Activated CD8-positive, alpha-beta memory T cell treated with anti-CD3 and anti-CD28 coated beads, Interleukin-2, amount 50 U/mL, for 1 hour (primary cell): Measurements from ENCODE around the gene ARFGAP1.
"Not testable (repeated sequence)": the region's sequence is repeated elsewhere in the genome, so short reads cannot be mapped to it uniquely, and the experiment has no call there.

Source experiments
- DNase-seq: peaks from one replicate; pipeline ENCODE4 v3.0.0-alpha.2; 2020; ENCODE audit errors: extremely low read depth

ARFGAP1 gene

GRCh38 chr20:63290677-63291472 lies 18.3 kb downstream of the ARFGAP1 start:
- no peak for DNase-seq

DNA sequence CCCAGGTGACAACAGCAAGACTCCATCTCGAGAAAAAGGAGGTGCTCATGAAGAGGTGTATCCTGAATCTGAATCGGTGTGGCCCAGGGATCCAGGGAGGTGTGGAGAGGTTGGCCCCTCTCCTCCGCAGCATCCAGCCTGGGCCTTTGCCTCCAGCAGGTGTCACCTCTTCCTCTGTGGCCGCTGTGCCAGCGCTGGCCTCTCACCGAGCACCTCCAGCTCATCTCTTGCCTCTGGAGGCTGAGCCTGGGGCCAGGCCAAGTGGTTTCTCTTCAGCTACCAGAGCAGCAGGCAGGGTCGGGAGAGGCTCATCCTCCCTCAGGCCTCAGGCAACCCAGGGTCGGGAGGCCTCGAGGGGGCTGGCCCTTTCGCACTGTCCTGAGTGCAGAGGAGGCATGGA lies 19.2 kb downstream of the ARFGAP1 start:
- no peak for DNase-seq

DNA sequence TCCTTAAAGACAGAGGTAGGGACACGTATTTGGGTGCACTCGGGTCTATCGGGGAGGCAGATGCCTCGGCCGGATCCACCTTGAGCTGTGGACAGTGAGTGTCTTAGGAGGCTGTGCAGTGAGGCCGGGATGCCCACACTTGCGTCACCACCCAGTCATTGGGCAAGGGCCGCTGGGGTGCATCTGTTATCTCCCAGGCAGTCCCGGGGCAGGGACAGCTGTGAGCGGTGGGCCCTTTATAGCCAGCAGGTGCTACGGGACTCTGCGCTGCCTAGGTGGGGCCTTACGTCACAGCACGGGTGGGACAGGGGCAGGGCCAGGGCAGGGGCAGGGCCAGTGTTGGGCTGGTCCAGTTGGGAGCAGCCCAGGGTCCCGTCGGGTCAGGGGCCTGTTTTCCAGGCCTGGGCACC lies 19.7 kb downstream of the ARFGAP1 start:
- DNase-seq: no peak

DNA sequence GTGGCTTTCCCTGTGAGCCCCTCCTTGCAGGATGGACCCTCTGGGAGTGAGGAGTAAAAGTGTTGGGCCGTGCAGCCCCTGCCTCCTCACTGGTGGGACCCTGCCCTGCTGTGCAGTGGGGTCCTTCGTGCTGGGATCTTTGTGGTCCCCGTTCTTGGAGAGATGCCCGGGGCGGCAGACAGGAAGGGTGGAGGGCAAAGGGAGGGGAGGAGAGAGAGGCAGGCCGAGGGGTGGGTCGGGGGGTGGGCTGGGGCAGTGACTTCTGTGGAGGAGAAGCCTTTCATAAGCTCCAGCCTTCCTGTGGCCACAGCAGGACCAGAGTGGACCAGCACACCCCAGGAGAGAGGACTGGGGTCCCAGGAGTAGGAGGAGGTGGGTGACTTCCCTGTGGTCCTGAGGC lies 20.3 kb downstream of the ARFGAP1 start, which contains the start of gene COL20A1:
Gene COL20A1 (plus strand): TSS at position 283 of the 400 bp plus-strand sequence. CDS start 1,922 bp downstream, outside the sequence.
- no peak for DNase-seq

DNA sequence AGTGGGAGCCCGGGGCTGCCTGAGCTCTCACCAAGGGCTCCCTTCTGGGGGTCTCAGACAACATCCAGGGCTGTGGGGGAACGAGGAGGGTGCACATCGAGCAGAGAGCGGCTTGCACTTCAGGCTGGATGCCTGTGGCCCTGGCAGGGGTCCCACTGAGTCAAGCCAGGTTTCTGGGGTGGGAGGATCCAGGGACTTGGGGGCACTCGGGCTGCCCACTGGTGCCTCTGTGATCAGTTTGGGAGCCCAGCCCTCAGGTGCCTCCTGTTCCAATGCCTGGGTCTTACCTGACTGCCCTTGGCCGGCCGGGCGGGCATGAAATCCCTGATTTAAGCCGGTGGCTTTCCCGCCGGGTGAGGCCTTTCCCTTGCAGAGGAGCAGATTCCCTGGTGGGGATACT lies 20.8 kb downstream of the ARFGAP1 start:
- DNase-seq: no peak

- no peak for DNase-seq
Measured at GRCh38 chr20:63293871-63294535, 21.4 kb downstream of the ARFGAP1 start.

DNA sequence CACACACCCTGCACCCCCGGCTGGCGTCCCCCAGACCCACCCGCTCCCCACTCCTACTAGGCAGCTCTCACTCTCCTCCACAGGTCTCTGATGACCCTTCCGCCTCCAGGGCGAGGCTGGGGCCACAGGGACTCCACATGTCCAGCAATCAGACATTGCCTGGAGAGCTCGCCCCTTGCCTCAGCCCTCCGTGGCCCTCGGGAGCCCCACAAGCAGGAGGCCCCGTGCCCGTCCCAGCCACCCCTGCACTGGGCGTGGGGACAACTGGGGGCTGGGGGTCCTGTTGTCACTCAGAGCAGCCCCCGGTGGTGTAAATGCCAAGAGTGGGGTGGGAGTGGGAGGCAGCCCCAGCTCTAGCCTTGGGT lies 21.9 kb downstream of the ARFGAP1 start:
- no peak for DNase-seq

- no peak for DNase-seq
Measured at GRCh38 chr20:63295018-63295417, 22.4 kb downstream of the ARFGAP1 start.

DNA sequence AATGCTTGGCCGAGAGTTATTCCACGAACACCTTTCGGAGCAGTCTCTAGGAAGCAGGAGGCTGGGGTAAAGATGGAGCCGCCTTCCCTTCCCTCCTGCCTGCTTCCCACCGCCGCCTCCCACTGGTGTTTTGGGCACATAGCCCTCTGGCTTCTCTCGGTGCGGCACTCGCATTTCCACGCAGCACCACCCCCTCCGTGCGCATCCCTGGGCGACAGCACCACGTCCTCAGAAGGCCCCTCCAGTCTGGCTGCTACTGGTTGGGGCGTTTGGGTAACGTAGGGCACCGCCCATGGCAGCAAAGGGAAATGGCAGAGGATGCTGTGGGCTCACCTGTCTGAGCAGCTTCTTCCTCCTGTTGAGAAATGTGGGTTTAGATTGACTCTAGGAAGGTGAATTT lies 22.8 kb downstream of the ARFGAP1 start:
- DNase-seq: no peak

- no peak for DNase-seq
Measured at GRCh38 chr20:63295846-63296245, 23.2 kb downstream of the ARFGAP1 start.

- DNase-seq: no peak
Measured at GRCh38 chr20:63296531-63297299, 24.1 kb downstream of the ARFGAP1 start.

- DNase-seq: no peak
Measured at GRCh38 chr20:63297371-63297781, 24.8 kb downstream of the ARFGAP1 start.

GRCh38 chr20:63297796-63298572 lies 25.4 kb downstream of the ARFGAP1 start:
- no peak for DNase-seq

DNA sequence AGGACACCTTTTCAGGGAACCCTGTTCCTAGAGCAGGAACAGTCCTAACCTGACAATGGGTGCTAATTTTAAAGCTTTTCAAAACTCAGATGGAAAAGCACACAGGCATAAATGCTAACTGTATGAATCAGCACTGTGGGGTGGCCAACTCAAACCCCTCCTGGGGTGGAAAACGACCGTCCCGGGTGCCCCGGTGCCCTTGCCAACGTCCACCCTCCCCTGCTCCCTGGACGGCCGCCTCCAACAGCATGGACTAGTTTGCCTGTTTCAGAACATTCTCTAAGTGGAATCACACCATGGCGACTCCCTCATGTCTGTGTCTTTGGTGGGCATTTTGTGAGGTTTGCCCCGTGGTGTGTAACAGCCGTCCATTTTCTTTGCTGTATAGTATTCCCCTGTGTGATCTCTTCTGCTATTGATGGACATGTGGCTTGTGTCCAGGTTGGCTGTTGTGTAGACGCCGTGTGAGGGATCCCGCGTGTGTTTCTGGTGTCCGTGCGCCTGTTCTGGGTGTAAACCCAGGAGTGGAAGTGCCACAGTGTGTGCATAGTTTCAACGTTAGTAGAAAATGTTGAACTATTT lies 26.2 kb downstream of the ARFGAP1 start:
- no peak for DNase-seq

DNA sequence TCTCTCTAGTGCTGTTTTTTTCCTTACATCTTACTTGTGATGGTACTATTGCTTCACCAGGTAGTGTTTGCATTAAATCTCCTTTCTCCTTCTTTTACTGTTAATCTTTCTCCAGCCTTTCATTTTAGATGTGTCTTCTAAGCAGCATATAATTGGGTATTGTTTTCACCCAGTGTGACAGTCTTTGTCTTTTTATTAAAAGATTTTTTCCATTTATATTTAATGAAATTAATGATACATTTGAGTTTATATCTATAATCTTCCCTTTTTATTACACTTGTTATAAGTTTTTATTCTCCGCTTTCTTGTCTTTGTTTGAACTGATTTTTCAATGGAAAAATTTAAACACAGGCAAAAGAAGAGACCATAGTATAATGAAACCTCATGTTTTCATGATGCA lies 29.1 kb downstream of the ARFGAP1 start:
- DNase-seq: no peak

- no peak for DNase-seq
Measured at GRCh38 chr20:63303095-63303666, 30.6 kb downstream of the ARFGAP1 start.

- no peak for DNase-seq
Measured at GRCh38 chr20:63305393-63305792, 32.8 kb downstream of the ARFGAP1 start.

DNA sequence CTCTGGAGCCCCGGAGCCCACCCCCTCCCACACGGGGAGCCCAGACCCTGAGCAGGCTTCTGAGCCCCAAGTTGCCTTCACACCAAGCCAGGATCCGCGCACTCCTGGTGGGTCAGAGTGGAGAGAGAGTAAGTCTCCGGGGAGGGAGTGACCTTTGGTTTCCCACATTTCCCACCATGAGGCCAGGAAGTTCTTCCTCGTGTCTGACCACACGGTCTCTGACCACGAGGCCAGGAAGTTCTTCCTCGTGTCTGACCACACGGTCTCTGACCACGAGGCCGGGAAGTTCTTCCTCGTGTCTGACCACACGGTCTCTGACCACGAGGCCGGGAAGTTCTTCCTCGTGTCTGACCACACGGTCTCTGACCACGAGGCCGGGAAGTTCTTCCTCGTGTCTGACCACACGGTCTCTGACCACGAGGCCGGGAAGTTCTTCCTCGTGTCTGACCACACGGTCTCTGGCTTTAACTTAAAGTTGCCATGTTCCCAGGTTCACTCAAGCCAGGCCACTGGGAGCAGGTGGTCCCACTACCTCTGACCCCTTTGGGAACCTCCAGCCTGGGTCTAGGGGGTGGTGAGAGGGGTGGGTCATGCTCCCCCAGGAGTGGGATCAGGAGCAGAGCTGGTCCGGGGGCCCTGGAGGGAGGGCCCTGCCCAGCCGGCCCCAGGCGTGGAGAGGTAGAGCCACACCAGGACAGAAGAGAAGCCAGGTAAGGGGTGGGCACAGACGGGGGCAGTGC lies 33.5 kb downstream of the ARFGAP1 start:
- DNase-seq: not testable (repeated sequence)

DNA sequence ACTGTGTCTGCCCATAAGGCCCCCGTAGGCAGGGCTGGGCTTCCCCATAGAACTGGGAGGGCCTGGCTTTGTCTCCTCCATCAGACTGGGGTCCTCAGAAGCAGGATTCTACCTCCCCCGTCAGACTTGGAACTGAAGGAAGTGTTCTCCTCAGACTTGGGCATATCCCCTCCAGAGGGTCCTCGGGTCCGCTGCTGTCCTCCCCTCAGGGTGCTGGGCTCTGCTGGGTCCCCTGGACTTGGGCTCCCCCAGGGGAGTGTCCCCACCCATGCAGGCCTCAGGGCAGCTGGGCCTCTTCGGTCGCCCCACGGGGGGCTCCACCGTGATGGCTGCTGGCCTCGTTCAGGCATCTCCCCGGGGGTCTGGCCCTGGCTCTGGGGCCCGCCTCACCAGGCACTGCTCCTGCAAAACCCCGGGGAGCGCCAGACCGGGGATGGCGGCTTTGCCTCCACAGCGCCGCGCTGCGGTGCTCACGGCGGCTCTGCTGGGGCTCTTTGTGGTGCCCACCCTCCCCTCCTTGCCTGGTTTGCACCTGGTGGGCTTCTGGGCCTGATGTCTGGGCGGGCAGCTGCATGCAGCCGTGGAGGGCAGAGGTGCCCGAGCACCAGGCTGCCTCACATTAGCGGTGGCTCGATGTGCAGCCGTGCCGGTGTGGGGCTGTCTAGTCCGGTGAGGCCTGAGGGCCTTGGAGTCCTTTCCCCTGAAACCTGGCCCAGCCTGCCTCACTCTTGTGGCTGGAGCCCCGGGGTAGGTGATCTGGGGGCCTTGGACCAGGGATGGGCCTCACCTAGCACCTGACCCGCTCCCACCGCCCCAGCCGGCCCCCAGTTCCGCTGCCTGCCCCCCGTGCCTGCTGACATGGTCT lies 34.3 kb downstream of the ARFGAP1 start:
- DNase-seq: no peak
